Endothelial cell of umbilical vein (primary cell): ENCODE data around the gene TCP10L. TPM values are rescaled to one million over a fixed set of nuclear protein-coding genes. Genes with fewer than 3 reads are reported as not detected.

ENCODE experiments used
- BruUV-seq: library from RNA; stranded (reverse); fragments of 400-500 nt; replicated peaks from 2 replicates; lab custom pipeline; 2021; lab: Mats Ljungman, UMichigan
- CTCF ChIA-PET: fragments of 300-600, 350-600 bp; sonication (Branson Sonifier 250); formaldehyde crosslinking; loops from one replicate; lab custom pipeline; 2021; ENCODE audit warnings: antibody characterized with exemption, inconsistent platforms; lab: Charles Lee
- POLR2A ChIA-PET: fragments of 300-600, 350-600 bp; sonication (Branson Sonifier 250); formaldehyde crosslinking; loops from one replicate; lab custom pipeline; 2021; ENCODE audit warnings: antibody characterized with exemption, inconsistent platforms; lab: Charles Lee
- DNase-seq: peaks from one replicate; pipeline ENCODE4 v3.0.0-alpha.2; 2011; ENCODE audit warnings: low read depth, low spot score
- FAIRE-seq: peaks from 2 replicates; lab custom pipeline; 2011; peaks lifted over from hg19 to GRCh38; lab: Jason Lieb, UNC
- H2AFZ ChIP-seq: 2 replicates; pipeline ENCODE4 v1.6.0; 2012; ENCODE audit warnings: low read depth, low read length, control low read depth, inconsistent platforms
- H3K27ac ChIP-seq: 2 replicates; pipeline ENCODE4 v1.5.1; 2011; ENCODE audit warnings: low read depth, mild to moderate bottlenecking, control low read depth, low read length, moderate library complexity; ENCODE audit not compliant: insufficient read depth
- H3K27me3 ChIP-seq, 2 experiments: 2 replicates each; pipeline versions ENCODE4 v1.6.0 to v1.6.1; 2011; ENCODE audit warnings: low read length in 2 of 2, mixed read lengths in 1 of 2; ENCODE audit not compliant: control insufficient read depth in 2 of 2, insufficient read depth in 2 of 2
- H3K36me3 ChIP-seq, 2 experiments: 2 replicates in 1 of 2; 3 replicates in 1 of 2; pipeline ENCODE4 v1.5.1; 2011; ENCODE audit warnings: low read length in 2 of 2, mild to moderate bottlenecking in 1 of 2, moderate library complexity in 1 of 2; ENCODE audit not compliant: control insufficient read depth in 2 of 2, insufficient read depth in 2 of 2; ENCODE audit errors: extremely low read depth in 1 of 2
- H3K4me1 ChIP-seq: 3 replicates; pipeline ENCODE4 v1.5.1; 2011; ENCODE audit warnings: mild to moderate bottlenecking, low read length; ENCODE audit not compliant: control insufficient read depth, insufficient read depth; ENCODE audit errors: extremely low read depth
- H3K4me2 ChIP-seq: 2 replicates; pipeline ENCODE4 v1.6.1; 2011; ENCODE audit warnings: low read length, control low read depth, mixed read lengths; ENCODE audit not compliant: insufficient read depth
- H3K4me3 ChIP-seq, 3 experiments: fragments of 200-600 bp in 1 of 3; sonication (generic), shearing (Covaris generic) in 1 of 3; replicated peaks in 1 of 3; 2 replicates each; pipeline ENCODE4 v1.5.1; 2011 to 2016; ENCODE audit warnings: control low read depth in 3 of 3, low read length in 3 of 3, mild to moderate bottlenecking in 2 of 3, inconsistent platforms in 1 of 3, low read depth in 1 of 3, moderate library complexity in 1 of 3; ENCODE audit not compliant: insufficient read depth in 1 of 3
- H3K79me2 ChIP-seq: 2 replicates; pipeline ENCODE4 v1.6.0; 2012; ENCODE audit warnings: low read length, inconsistent platforms; ENCODE audit not compliant: control insufficient read depth, insufficient read depth
- H3K9ac ChIP-seq: replicated peaks from 2 replicates; pipeline ENCODE3; 2011; ENCODE audit warnings: low read length, control low read depth; ENCODE audit not compliant: insufficient read depth; ENCODE audit errors: extremely low read depth
- H3K9me1 ChIP-seq: replicated peaks from 3 replicates; pipeline ENCODE4 v1.6.0; 2011; ENCODE audit warnings: mild to moderate bottlenecking, low read length; ENCODE audit not compliant: control insufficient read depth, insufficient read depth; ENCODE audit errors: extremely low read depth
- H3K9me3 ChIP-seq: replicated peaks from 2 replicates; pipeline ENCODE4 v1.5.1; 2012; ENCODE audit warnings: low read length, inconsistent platforms; ENCODE audit not compliant: control insufficient read depth, insufficient read depth
- H4K20me1 ChIP-seq: replicated peaks from 2 replicates; pipeline ENCODE3; 2011; ENCODE audit warnings: mild to moderate bottlenecking, low read length; ENCODE audit not compliant: control insufficient read depth, insufficient read depth; ENCODE audit errors: extremely low read depth
- EZH2 ChIP-seq: IDR thresholded peaks from 2 replicates; pipeline ENCODE4 v1.6.1; 2012; ENCODE audit warnings: borderline replicate concordance, low read depth, mild to moderate bottlenecking, moderate library complexity, low read length, inconsistent platforms; ENCODE audit not compliant: severe bottlenecking
- FOS ChIP-seq: IDR thresholded peaks from 2 replicates; pipeline ENCODE4 v1.6.1; 2011; ENCODE audit warnings: mild to moderate bottlenecking, low read length, moderate library complexity, borderline replicate concordance; ENCODE audit not compliant: insufficient read depth
- GATA2 ChIP-seq: IDR thresholded peaks from 2 replicates; pipeline ENCODE4 v1.7.0; 2011; ENCODE audit warnings: low read depth, mild to moderate bottlenecking, moderate library complexity, mixed read lengths, low read length; ENCODE audit not compliant: insufficient read length, insufficient read depth
- POLR2A ChIP-seq: IDR thresholded peaks from 2 replicates; pipeline ENCODE4 v1.6.1; 2012; ENCODE audit warnings: low read depth, mild to moderate bottlenecking, control low read depth, low read length
- POLR2AphosphoS5 ChIP-seq: IDR thresholded peaks from 2 replicates; pipeline ENCODE4 v1.6.1; 2012; ENCODE audit warnings: low read depth, mild to moderate bottlenecking, control low read depth, low read length, moderate library complexity; ENCODE audit not compliant: insufficient read depth
- dilution Hi-C: fragments of 300-500 bp; cut with MboI; formaldehyde crosslinking; loops from one replicate; pipeline ENCODE4 v1.15.0; 2019; ENCODE audit warnings: low sequenced_read_pairs; ENCODE audit not compliant: extremely low pct_ligation_motif_present
- intact Hi-C: fragments of 100-400 bp; cut with micrococcal nuclease; formaldehyde crosslinking; loops from one replicate; pipeline ENCODE4 v1.10.0; 2022
- polyA plus RNA-seq, 4 experiments: library from polyadenylated mRNA; depleted of rRNA in 3 of 4; stranded (reverse) in 3 of 4; unstranded in 1 of 4; fragments of >200 nt; gene quantifications; 2 replicates each; pipeline versions ENCODE4 v1.2.1 to v1.2.3, GENCODE V29; 2011 to 2012; ENCODE audit warnings: missing spikeins in 1 of 4
- total RNA-seq: library from RNA; stranded (reverse); gene quantifications from 2 replicates; pipeline ENCODE4 v1.2.3, GENCODE V29; 2021
- TF ChIP-seq, protein P1 (sequence below): IDR thresholded peaks from 2 replicates; pipeline ENCODE4 v1.6.1; 2011; ENCODE audit not compliant: insufficient read depth, insufficient read length
- TF ChIP-seq, protein P2 (sequence below), 2 donors: IDR thresholded peaks; 1 replicate in 1 of 2; 2 replicates in 1 of 2; pipeline ENCODE4 v1.5.1; 2011; ENCODE audit warnings: low read length in 2 of 2, mild to moderate bottlenecking in 2 of 2, moderate library complexity in 2 of 2, control low read depth in 1 of 2, inconsistent platforms in 1 of 2, low read depth in 1 of 2; ENCODE audit not compliant: insufficient read depth in 1 of 2; ENCODE audit errors: extremely low read depth in 1 of 2

Gene TCP10L
- total and polyA plus RNA-seq, 2 donors (not counting 3 experiments of a cell fraction or from before 2014, with no cell fraction given) = 0.07 TPM; not detected in 1

DNA sequence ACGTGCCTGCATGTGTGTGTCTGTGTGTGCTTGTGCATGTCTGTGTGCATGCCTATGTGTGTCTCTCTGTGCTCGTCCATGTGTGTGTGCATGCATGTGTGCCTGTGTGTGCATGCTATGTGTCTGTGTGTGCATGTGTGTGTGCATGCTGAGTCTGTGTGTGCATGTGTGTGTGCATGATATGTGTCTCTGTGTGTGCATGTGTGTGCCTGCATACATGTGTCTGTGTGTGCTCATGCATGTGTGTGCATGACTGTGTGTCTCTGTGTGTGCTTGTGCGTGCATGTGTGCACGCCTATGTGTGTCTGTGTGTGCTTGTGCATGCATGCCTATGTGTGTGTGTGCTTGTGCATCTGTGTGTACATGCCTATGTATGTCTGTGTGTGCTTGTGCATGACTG is 52.3 kb downstream of the TCP10L start:
- H3K27me3 ChIP-seq = no peaks in the 10 kb centered on the region
- H3K4me3 ChIP-seq = no peak overlapping the region
- TF ChIP-seq POLR2AphosphoS5 (no peak), EZH2 (no peak), GATA2 (no peak), FOS (no peak), POLR2A (no peak)
- TF ChIP-seq, protein P1, sequence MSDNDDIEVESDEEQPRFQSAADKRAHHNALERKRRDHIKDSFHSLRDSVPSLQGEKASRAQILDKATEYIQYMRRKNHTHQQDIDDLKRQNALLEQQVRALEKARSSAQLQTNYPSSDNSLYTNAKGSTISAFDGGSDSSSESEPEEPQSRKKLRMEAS = no peak
- TF ChIP-seq, protein P2, sequence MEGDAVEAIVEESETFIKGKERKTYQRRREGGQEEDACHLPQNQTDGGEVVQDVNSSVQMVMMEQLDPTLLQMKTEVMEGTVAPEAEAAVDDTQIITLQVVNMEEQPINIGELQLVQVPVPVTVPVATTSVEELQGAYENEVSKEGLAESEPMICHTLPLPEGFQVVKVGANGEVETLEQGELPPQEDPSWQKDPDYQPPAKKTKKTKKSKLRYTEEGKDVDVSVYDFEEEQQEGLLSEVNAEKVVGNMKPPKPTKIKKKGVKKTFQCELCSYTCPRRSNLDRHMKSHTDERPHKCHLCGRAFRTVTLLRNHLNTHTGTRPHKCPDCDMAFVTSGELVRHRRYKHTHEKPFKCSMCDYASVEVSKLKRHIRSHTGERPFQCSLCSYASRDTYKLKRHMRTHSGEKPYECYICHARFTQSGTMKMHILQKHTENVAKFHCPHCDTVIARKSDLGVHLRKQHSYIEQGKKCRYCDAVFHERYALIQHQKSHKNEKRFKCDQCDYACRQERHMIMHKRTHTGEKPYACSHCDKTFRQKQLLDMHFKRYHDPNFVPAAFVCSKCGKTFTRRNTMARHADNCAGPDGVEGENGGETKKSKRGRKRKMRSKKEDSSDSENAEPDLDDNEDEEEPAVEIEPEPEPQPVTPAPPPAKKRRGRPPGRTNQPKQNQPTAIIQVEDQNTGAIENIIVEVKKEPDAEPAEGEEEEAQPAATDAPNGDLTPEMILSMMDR (IDR thresholded peaks at IDR 0.05; ENCODE audit: extremely low read depth in 1 of 2, insufficient read depth in 1 of 2, low read depth in 1 of 2, low read length in 2 of 2) = no peak
- no peak overlapping the region for H2AFZ ChIP-seq
- no peak for DNase-seq
- no peaks in the 10 kb centered on the region for H3K36me3 ChIP-seq
- BruUV-seq = no TSS peak
- dilution Hi-C loops = no loop called here
- no peaks in the 10 kb centered on the region for H4K20me1 ChIP-seq
- no peak overlapping the region for H3K27ac ChIP-seq
- H3K9me3 ChIP-seq = no peaks in the 10 kb centered on the region
- no peaks in the 10 kb centered on the region for H3K9me1 ChIP-seq
- no peaks in the 10 kb centered on the region for H3K4me1 ChIP-seq
- H3K79me2 ChIP-seq = no peaks in the 10 kb centered on the region
- H3K4me2 ChIP-seq = no peak overlapping the region
- CTCF ChIA-PET = no interaction called here
- no peak for FAIRE-seq
- intact Hi-C loops = no loop called here
- no peak overlapping the region for H3K9ac ChIP-seq
- POLR2A ChIA-PET = no interaction called here
